Epithelial cell of prostate (primary cell): Measurements from ENCODE around the gene INTS11.

Source experiments
- DNase-seq: peaks from one replicate; pipeline ENCODE4 v3.0.0-alpha.2; 2011; ENCODE audit warnings: low read depth, low spot score
- H3K27ac ChIP-seq: fragments of 450-650 bp; 2 replicates; pipeline ENCODE4 v1.5.1; 2017; ENCODE audit warnings: mild to moderate bottlenecking

The INTS11 gene

GRCh38 chr1:1305300-1306069 lies 19.0 kb downstream of the INTS11 start:
- no peak for DNase-seq
- peak overlapping the region; percentile 63 for H3K27ac ChIP-seq

- H3K27ac ChIP-seq, result peak overlapping the region; percentile 63
- no peak for DNase-seq
Observed at GRCh38 chr1:1304331-1305299, 19.8 kb downstream of the INTS11 start.

GRCh38 chr1:1303736-1304135 lies 20.7 kb downstream of the INTS11 start:
- no peak for DNase-seq
- H3K27ac ChIP-seq, result no peak overlapping the region

GRCh38 chr1:1302951-1303509 lies 21.4 kb downstream of the INTS11 start:
- DNase-seq, result no peak
- H3K27ac ChIP-seq, result no peak overlapping the region

- DNase-seq, result no peak
- H3K27ac ChIP-seq, result no peak overlapping the region
Observed at GRCh38 chr1:1302006-1302430, 22.4 kb downstream of the INTS11 start.

- no peak for DNase-seq
- no peak overlapping the region for H3K27ac ChIP-seq
Observed at GRCh38 chr1:1300352-1300739, 24.1 kb downstream of the INTS11 start.

GRCh38 chr1:1299686-1300351 lies 24.6 kb downstream of the INTS11 start:
- DNase-seq, result no peak

GRCh38 chr1:1298861-1299685 lies 25.4 kb downstream of the INTS11 start:
- DNase-seq, result no peak
- H3K27ac ChIP-seq, result no peak overlapping the region

More at GRCh38 chr1:1299686-1300351, 24.6 kb downstream of the INTS11 start:
- H3K27ac ChIP-seq, result no peak overlapping the region

- DNase-seq, result no peak
- H3K27ac ChIP-seq, result no peak overlapping the region
Observed at GRCh38 chr1:1297802-1298424, 26.5 kb downstream of the INTS11 start.

- no peak for DNase-seq
Observed at GRCh38 chr1:1296070-1297061, 28.1 kb downstream of the INTS11 start.

GRCh38 chr1:1295154-1295923 lies 29.1 kb downstream of the INTS11 start:
- no peak for DNase-seq
- no peak overlapping the region for H3K27ac ChIP-seq

More at GRCh38 chr1:1296070-1297061, 28.1 kb downstream of the INTS11 start:
- no peak overlapping the region for H3K27ac ChIP-seq

GRCh38 chr1:1294250-1294890 lies 30.1 kb downstream of the INTS11 start:
- no peak overlapping the region for H3K27ac ChIP-seq
- no peak for DNase-seq

GRCh38 chr1:1293263-1294249 lies 30.9 kb downstream of the INTS11 start:
- H3K27ac ChIP-seq, result no peak overlapping the region
- DNase-seq, result no peak

- DNase-seq, result no peak
- H3K27ac ChIP-seq, result no peak overlapping the region
Observed at GRCh38 chr1:1292851-1293250, 31.6 kb downstream of the INTS11 start.

GRCh38 chr1:1292442-1292779 lies 32.0 kb downstream of the INTS11 start:
- no peak for DNase-seq
- no peak overlapping the region for H3K27ac ChIP-seq
